ENCODE measurements around the gene TMEM218.
"Not testable (repeated sequence)": the region's sequence is repeated elsewhere in the genome, so short reads cannot be mapped to it uniquely, and the experiment has no call there.

TMEM218 gene

GRCh38 chr11:125057693-125058016 is 53.8 kb downstream of the TMEM218 start:
- no peak for DNase-seq (ENCODE audit: low read depth)
- H3K4me3 ChIP-seq (ENCODE audit: low read length): no peak overlapping the region
- TF ChIP-seq CTCF (conservative IDR thresholded peaks at IDR 0.05; ENCODE audit: low read depth, low read length): no peak

- DNase-seq (ENCODE audit: low read depth): no peak
- TF ChIP-seq CTCF (conservative IDR thresholded peaks at IDR 0.05; ENCODE audit: low read depth, low read length): no peak
- H3K4me3 ChIP-seq (ENCODE audit: low read length): no peak overlapping the region
These were observed 54.3 kb downstream of the TMEM218 start for GRCh38 chr11:125056931-125057692.

- H3K4me3 ChIP-seq (ENCODE audit: low read length); DNase-seq (ENCODE audit: low read depth): not testable (repeated sequence)
These were observed 55.3 kb downstream of the TMEM218 start for GRCh38 chr11:125056111-125056510.

GRCh38 chr11:125055107-125055715 is 56.2 kb downstream of the TMEM218 start:
- no peak overlapping the region for H3K4me3 ChIP-seq (ENCODE audit: low read length)
- TF ChIP-seq CTCF (conservative IDR thresholded peaks at IDR 0.05; ENCODE audit: low read depth, low read length): no peak
- no peak for DNase-seq (ENCODE audit: low read depth)

GRCh38 chr11:125053167-125053566 is 58.3 kb downstream of the TMEM218 start:
- no peak for DNase-seq (ENCODE audit: low read depth)
- no peak for TF ChIP-seq CTCF (conservative IDR thresholded peaks at IDR 0.05; ENCODE audit: low read depth, low read length)
- H3K4me3 ChIP-seq (ENCODE audit: low read length): no peak overlapping the region

- no peak for TF ChIP-seq CTCF (conservative IDR thresholded peaks at IDR 0.05; ENCODE audit: low read depth, low read length)
- H3K4me3 ChIP-seq (ENCODE audit: low read length): no peak overlapping the region
- DNase-seq (ENCODE audit: low read depth): no peak
These were observed 59.4 kb downstream of the TMEM218 start for GRCh38 chr11:125052047-125052446.

- no peak for DNase-seq (ENCODE audit: low read depth)
- no peak overlapping the region for H3K4me3 ChIP-seq (ENCODE audit: low read length)
- TF ChIP-seq CTCF (conservative IDR thresholded peaks at IDR 0.05; ENCODE audit: low read depth, low read length): no peak
These were observed 62.1 kb downstream of the TMEM218 start for GRCh38 chr11:125049164-125049792.
